Activated CD8-positive, alpha-beta memory T cell treated with anti-CD3 and anti-CD28 coated beads for 4 hours (primary cell): Measurements from ENCODE around the gene TUBGCP2.
"Not testable (repeated sequence)": the region's sequence is repeated elsewhere in the genome, so short reads cannot be mapped to it uniquely, and the experiment has no call there.

Experiments used
- DNase-seq, 2 donors: peaks; one replicate each; pipeline ENCODE4 v3.0.0-alpha.2; 2020; ENCODE audit warnings: low read depth in 2 of 2

The TUBGCP2 gene

DNA sequence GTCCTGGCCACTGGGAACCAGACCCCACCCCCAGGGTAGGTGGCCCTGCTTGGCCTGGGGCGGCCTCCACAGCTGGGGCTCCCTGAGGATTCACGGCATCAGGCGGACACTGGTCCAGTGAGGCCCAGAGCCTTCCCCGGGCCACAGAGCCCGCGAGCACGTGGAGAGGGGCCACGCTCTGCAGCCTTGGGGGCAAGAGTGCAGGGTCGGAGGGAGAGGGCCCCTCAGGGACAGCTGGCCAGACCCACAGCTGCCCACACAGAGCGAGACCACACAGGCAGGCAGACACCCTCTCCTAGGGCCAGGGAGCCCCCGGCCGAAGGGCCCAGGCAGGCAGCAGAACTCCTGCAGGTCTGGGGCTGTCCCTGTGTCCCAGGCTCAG is 60.3 kb downstream of the TUBGCP2 start:
- no peak for DNase-seq

DNA sequence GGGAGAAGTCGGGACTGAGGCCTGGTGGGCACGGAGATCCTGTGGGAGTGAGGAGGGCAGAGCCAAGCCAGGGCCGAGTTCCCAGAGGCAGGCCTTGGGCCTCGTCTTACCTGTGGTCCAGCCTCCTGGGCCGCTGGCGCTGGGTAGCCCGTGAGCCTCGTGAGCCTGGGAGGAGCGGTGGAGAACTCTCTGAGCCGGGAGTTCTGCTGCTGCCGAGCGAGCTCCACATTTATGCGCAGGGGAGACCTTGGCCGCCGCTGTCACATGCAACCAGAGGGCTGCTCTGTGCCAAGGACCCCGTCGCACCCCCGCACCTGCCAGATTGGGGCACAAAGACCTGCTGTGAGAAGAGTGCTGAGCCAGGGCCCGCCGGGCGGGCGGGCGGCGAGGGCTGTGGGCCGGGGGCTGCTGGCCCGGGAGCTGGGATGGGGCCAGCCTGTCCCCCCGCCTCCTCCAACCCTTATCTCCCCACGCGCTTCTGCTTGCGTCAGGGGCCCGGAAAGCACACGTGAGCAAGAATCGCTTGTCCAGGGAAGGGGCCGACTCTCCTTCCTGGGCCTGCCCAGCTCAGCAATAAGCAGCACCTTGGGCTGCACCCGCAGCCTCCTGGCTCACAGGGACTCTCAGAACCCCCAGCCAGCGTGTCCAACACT is 60.9 kb downstream of the TUBGCP2 start:
- no peak for DNase-seq

DNA sequence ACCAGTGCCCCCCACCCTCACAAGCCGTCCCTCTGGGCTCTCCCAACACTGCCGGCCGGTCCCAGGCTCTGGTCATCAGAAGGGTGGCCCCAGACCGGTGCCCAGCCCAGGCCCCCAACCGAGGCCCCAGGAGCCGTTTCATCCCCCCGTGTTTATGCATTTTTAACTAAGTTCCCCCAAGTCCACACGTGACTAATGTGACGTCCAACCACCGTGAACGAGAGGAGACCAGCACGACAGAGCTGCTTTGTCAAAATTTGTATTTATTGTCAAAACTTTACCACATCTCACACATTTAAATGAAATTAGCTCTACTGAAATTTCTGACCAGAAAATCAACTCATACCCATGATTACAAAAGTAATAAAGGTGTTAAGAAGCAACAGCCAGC is 62.4 kb downstream of the TUBGCP2 start:
- no peak for DNase-seq

DNA sequence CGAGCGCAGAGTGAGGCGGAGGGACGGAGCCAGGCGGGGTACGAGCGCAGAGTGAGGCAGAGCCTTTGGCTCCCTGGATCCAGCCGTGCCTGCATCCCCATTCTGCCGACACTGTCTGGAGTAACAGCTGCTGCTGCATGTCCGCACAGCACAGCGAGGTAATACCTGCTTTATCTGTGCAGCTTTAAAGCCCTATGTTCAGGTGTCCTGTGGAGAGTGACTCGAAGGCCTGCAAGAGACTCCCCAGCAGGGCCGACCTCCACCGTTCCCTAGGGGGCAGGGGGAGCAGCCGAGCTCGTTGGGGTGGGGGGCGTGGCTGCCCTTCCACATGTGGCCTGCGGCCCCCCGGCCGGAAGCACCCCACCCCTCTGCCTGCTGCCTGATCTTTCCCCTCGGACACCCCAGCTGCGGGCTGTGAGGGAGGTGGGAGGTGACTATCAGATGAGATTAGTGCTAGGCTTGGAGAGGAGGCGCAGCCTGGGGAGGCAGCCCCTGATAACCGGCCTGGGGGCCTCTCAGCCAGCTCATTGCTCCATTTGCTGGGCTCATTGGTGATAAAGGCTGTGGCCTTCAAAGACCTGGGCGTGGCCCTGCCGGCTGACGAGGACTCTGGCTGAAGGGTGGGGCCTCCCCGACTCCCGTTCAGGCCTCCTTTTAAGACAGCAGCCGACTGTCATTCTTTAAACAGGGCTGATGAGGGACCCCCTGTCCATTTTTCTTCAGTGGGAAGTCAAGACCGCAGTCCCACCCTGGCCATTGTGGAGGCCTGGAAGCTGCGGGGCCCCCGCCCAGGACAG is 63.0 kb downstream of the TUBGCP2 start:
- DNase-seq = no peak

DNA sequence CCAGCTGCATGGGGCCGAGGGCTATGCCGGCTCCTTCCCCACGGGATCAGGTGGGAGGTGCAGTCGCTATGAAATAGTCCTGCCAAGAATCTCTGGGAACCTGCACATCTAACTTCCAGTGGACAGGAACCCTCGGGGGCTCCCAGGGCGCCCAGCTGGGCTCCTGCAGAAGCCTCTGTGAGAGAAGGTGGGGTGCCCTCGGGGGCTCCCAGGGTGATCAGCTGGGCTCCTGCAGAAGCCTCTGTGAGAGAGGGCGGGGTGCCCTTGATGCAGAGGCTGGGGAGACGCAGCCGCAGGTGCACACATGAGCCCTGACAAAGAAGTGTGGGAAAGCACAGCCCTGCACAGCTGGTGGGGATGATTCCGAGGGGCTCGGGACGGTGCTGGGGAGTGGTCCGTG is 65.1 kb downstream of the TUBGCP2 start:
- no peak for DNase-seq

- DNase-seq = no peak
Observed at GRCh38 chr10:133242611-133243356, 65.9 kb downstream of the TUBGCP2 start.

DNA sequence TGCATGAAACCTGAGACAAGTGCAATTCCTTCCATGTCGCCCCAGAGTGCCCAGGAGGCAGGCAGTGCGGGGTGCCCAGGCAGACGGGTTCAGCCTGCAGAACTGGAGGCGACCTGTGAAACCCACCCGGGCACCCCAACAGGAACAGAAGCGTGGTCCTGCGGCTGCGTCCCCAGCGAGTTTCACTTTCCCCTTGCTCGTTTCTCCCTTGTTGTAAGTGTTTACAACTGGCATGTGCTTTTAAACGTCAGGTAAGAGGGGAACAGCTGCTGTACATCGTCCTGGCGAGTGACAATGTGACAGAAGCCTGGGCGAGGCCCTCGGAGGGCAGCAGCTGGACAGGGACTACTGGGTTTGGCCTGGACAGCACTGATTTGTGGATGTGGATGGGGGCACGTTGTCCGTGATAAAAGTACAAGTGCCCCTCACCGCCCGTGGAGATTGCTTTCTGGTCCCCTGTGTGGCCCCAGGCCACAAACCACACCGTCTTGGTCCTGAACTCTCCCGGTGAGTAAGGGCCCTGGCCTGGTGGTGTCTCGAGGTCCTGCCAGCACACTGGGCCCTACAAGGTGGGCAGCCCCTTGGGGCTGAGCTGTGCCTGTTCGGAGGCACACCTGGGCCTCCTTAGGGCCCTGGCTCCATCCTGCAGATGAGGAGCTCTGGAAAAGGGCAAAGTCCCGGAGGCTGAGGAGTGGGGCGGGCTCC is 67.0 kb downstream of the TUBGCP2 start:
- DNase-seq = no peak

- no peak for DNase-seq
Observed at GRCh38 chr10:133239990-133240389, 68.7 kb downstream of the TUBGCP2 start.

DNA sequence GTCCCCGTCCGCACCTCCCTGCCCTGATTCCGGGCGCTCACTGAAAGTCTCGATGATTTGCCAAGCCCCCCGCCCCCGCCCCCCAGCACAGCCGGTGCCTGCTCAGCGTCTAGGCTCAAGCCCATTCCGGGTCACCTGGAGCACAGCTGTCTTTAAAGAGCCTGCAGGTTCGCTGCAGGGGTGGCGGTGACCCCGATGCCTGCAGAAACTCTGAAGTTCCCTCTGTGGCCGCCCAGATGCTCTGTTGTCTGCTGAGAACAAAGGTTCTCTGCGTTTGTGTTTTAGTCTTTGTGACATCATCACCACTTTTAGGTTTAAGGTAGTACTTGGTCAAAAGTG is 70.2 kb downstream of the TUBGCP2 start:
- no peak for DNase-seq

DNA sequence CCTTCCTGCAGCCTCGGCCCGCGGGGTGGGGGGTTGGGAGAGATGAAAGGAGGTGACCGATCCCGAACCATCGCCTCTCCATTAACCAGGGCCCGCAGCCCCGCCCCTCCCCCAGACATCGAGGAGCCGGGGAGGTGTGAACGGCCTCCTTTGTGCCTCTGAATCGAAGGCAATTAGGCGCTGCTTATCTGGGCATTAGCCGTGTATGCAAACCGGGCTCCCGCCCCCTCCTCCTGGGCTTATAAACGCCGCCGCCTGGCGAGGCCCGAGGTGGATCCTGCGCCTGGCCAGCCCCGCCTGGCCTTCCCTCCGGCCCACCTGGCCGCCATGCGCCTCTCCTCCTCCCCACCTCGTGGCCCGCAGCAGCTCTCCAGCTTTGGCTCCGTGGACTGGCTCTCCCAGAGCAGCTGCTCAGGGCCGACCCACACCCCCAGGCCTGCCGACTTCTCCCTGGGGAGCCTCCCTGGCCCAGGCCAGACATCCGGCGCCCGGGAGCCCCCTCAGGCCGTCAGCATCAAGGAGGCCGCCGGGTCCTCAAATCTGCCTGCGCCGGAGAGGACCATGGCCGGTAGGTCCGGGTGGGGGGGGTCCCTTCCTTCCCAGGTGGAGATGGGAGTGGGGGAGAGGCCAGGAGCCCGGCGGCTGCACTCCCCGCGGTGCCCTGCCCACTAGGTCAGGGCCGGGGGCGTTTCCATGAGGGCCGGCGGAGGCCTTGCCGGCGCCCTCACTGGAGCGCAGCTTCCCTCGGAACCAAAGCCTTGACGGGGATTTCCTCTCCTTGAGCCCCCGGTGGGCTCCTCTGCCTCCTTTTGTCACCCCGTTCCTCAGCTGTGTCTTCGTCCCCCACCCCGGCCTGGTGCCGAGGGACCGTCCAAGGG is 70.8 kb downstream of the TUBGCP2 start, which contains the start of gene VENTX:
Gene VENTX, plus strand, starts transcription at position 268 of the 878 bp plus-strand sequence. Its CDS starts 60 bp downstream, at position 328.
- no peak for DNase-seq

- DNase-seq = no peak
Observed at GRCh38 chr10:133237241-133237587, 71.5 kb downstream of the TUBGCP2 start.

GRCh38 chr10:133236401-133237240 is 72.1 kb downstream of the TUBGCP2 start:
- no peak for DNase-seq

DNA sequence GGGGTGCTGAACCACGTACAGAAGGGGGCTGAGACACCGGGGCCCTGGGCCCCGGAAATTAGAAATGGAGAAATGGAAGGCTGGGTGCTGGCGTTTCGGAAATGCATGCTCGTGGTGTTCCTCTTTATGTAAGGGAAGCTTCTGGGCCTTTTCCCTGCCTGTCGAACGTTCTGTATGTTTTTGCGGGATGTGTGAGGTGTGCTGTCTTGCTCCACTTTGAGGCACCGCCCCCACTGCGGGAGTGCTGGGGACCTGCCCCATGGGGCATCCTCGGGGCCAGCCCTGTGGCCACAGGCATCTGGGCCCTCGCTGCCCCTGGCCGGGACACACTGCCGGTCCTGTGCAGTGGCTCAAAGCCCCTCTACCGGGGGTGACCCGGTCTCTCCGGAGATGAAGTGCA is 72.7 kb downstream of the TUBGCP2 start:
- DNase-seq = no peak

DNA sequence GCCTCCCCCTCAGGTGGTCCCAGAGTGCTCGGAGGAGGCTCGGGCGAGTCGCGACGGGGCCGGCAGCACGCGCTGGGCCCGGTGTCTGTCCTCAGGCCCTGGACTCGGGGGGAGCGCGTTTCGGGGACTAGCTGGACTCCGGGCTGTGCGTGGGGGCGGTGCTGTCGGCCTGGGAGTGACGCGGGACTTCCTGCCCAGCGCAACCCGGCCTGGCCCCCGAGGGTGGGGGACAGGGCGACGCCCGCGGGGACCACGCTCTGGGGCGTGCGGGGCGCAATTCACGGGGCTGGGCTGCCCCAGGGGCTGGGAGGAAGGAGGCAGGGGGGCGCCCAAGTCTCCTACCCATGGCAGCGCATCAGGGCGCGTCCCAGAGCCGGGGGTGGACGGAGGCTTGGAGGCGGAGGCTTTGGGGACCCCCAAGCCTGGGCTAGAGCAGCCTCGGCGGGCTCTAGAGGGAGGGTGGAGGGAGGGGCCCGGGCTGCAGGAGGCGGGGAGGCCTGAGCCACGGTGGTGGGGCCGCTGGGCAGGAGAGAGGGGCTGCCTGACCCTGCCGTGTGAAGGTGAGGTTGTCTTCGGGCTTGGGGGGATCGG is 73.3 kb downstream of the TUBGCP2 start:
- DNase-seq = no peak

- DNase-seq = not testable (repeated sequence)
Observed at GRCh38 chr10:133234796-133235195, 73.9 kb downstream of the TUBGCP2 start.

GRCh38 chr10:133231946-133232574 is 76.6 kb downstream of the TUBGCP2 start:
- no peak for DNase-seq

- no peak for DNase-seq
Observed at GRCh38 chr10:133231244-133231945, 77.3 kb downstream of the TUBGCP2 start.

- no peak for DNase-seq
Observed at GRCh38 chr10:133230387-133231195, 78.1 kb downstream of the TUBGCP2 start.
